ENCODE measurements around the gene ZNF397. TPM values are rescaled to one million over a fixed set of nuclear protein-coding genes. Genes with fewer than 3 reads are reported as not detected.

Gene ZNF397
- total RNA-seq, 2 donors from 2014 or later, result 13.7 to 26.7 TPM

GRCh38 chr18:35267809-35268208 is 27.0 kb downstream of the ZNF397 start:
- 30 to 33% methylated on average over 25 to 30 of the region's 30 CpGs for WGBS, 2 donors
- no peaks in the 10 kb centered on the region for H3K9me3 ChIP-seq
- H3K4me1 ChIP-seq, result peaks cover 12% of the 10 kb centered on the region
- ATAC-seq (peak; percentile 11), DNase-seq (peak; percentile 30 to 52 (median 41))
- H3K36me3 ChIP-seq (replicated peaks in 1 of 2; ENCODE audit: insufficient read depth in 1 of 2, low read depth in 2 of 2), result no peaks in the 10 kb centered on the region
- TF ChIP-seq POLR2A (IDR thresholded peaks at IDR 0.05), result no peak
- no peak for TF ChIP-seq CTCF (IDR thresholded peaks at IDR 0.05)
- peak overlapping the region in 3 of 4 donors; percentile 75 to 82 (median 78) for H3K27ac ChIP-seq
- intact Hi-C loops (cut with DNase I), result no loop called here
- peak overlapping the region; percentile 73 to 96 for H3K4me3 ChIP-seq
- H3K27me3 ChIP-seq, result no peaks in the 10 kb centered on the region

GRCh38 chr18:35268821-35269220 is 28.0 kb downstream of the ZNF397 start:
- TF ChIP-seq POLR2A (IDR thresholded peaks at IDR 0.05) (no peak), CTCF (IDR thresholded peaks at IDR 0.05) (no peak)

GRCh38 chr18:35271656-35272055 is 30.8 kb downstream of the ZNF397 start:
- Histone ChIP-seq H3K27me3 (no peaks in the 10 kb centered on the region), H3K4me3 (no peak overlapping the region), H3K4me1 (peaks cover 11% of the 10 kb centered on the region), H3K9me3 (no peaks in the 10 kb centered on the region), H3K36me3 (replicated peaks in 1 of 2; ENCODE audit: insufficient read depth in 1 of 2, low read depth in 2 of 2) (no peaks in the 10 kb centered on the region), H3K27ac (no peak overlapping the region)
- intact Hi-C loops (cut with DNase I), result no loop called here
- TF ChIP-seq POLR2A (IDR thresholded peaks at IDR 0.05) (no peak), CTCF (IDR thresholded peaks at IDR 0.05) (no peak)
- ATAC-seq, result no peak
- WGBS, 2 donors, result 91 to 95% methylated on average over 22 to 35 of the region's 35 CpGs
- no peak for DNase-seq

More at GRCh38 chr18:35268821-35269220, 28.0 kb downstream of the ZNF397 start:
- ATAC-seq (no peak), DNase-seq (no peak)
- Histone ChIP-seq H3K36me3 (replicated peaks in 1 of 2; ENCODE audit: insufficient read depth in 1 of 2, low read depth in 2 of 2) (no peaks in the 10 kb centered on the region), H3K27ac (no peak overlapping the region), H3K27me3 (no peaks in the 10 kb centered on the region), H3K4me1 (peaks cover 12% of the 10 kb centered on the region), H3K9me3 (no peaks in the 10 kb centered on the region), H3K4me3 (no peak overlapping the region)
- intact Hi-C loops (cut with DNase I), result no loop called here
- 88 to 89% methylated on average over 2 of the region's 2 CpGs for whole genome bisulfite sequencing, 2 donors

GRCh38 chr18:35276267-35276666 is 35.4 kb downstream of the ZNF397 start:
- DNase-seq (no peak), ATAC-seq (no peak)
- intact Hi-C loops (cut with DNase I), result no loop called here
- Histone ChIP-seq H3K4me1 (no peaks in the 10 kb centered on the region), H3K4me3 (no peak overlapping the region), H3K9me3 (no peaks in the 10 kb centered on the region), H3K36me3 (replicated peaks in 1 of 2; ENCODE audit: insufficient read depth in 1 of 2, low read depth in 2 of 2) (no peaks in the 10 kb centered on the region), H3K27me3 (no peaks in the 10 kb centered on the region), H3K27ac (no peak overlapping the region)
- 95 to 100% methylated on average over 3 of the region's 3 CpGs for WGBS, 2 donors
- TF ChIP-seq POLR2A (IDR thresholded peaks at IDR 0.05) (no peak), CTCF (IDR thresholded peaks at IDR 0.05) (no peak)

GRCh38 chr18:35277633-35278032 is 36.8 kb downstream of the ZNF397 start:
- Histone ChIP-seq H3K4me1 (no peaks in the 10 kb centered on the region), H3K36me3 (replicated peaks in 1 of 2; ENCODE audit: insufficient read depth in 1 of 2, low read depth in 2 of 2) (no peaks in the 10 kb centered on the region), H3K27me3 (no peaks in the 10 kb centered on the region), H3K9me3 (no peaks in the 10 kb centered on the region), H3K4me3 (no peak overlapping the region), H3K27ac (no peak overlapping the region)
- DNase-seq (no peak), ATAC-seq (no peak)
- intact Hi-C loops (cut with DNase I), result no loop called here
- TF ChIP-seq CTCF (IDR thresholded peaks at IDR 0.05) (no peak), POLR2A (IDR thresholded peaks at IDR 0.05) (no peak)
